Cardiac muscle cell (in vitro differentiated cells and primary cell): ENCODE results near the gene TMED6. TPM values are rescaled to one million over a fixed set of nuclear protein-coding genes. Genes with fewer than 3 reads are reported as not detected.

Experiments
- DNase-seq, 2 donors: peaks; one replicate each; pipeline versions ENCODE4 v3.0.0 to v3.0.0-alpha.2; 2010 to 2017; ENCODE audit warnings: low read depth in 1 of 2, low spot score in 1 of 2
- H3K27ac ChIP-seq: fragments of 200-600 bp; sonication (generic); 2 replicates; pipeline ENCODE4 v1.5.1; 2016
- H3K27me3 ChIP-seq: fragments of 200-600 bp; sonication (generic); 2 replicates; pipeline ENCODE4 v1.6.0; 2016; ENCODE audit warnings: control low read depth
- H3K36me3 ChIP-seq: fragments of 200-600 bp; sonication (generic); 2 replicates; pipeline ENCODE4 v1.5.1; 2016; ENCODE audit warnings: control low read depth
- H3K4me1 ChIP-seq: fragments of 200-600 bp; sonication (generic); 2 replicates; pipeline ENCODE4 v1.8.1; 2017; ENCODE audit warnings: low read depth, mild to moderate bottlenecking, mixed run types
- H3K4me3 ChIP-seq: fragments of 200-600 bp; sonication (generic); 2 replicates; pipeline ENCODE4 v1.5.1; 2016; ENCODE audit warnings: mild to moderate bottlenecking
- H3K9me3 ChIP-seq: fragments of 200-600 bp; sonication (generic); 2 replicates; pipeline ENCODE4 v1.5.1; 2017; ENCODE audit warnings: low read depth, mild to moderate bottlenecking, control low read depth
- polyA plus RNA-seq: library from polyadenylated mRNA; unstranded; fragments of >200 nt; fragmentation: Nextera tagmentation; extraction: Ambion mirVana; gene quantifications from 2 replicates; pipeline ENCODE4 v1.2.1, GENCODE V29; 2016
- total RNA-seq: library from RNA; depleted of rRNA; stranded (reverse); fragments of >200 nt; gene quantifications from 2 replicates; pipeline ENCODE4 v1.2.3, GENCODE V29; 2016
- TF ChIP-seq, protein P1 (sequence below): IDR thresholded peaks from 2 replicates; pipeline ENCODE4 v1.5.1; 2012; ENCODE audit warnings: low read depth, mild to moderate bottlenecking, low read length

TMED6 gene
- total and polyA plus RNA-seq, 2 experiments from 2014 or later: 0.69 to 0.95 TPM

DNA sequence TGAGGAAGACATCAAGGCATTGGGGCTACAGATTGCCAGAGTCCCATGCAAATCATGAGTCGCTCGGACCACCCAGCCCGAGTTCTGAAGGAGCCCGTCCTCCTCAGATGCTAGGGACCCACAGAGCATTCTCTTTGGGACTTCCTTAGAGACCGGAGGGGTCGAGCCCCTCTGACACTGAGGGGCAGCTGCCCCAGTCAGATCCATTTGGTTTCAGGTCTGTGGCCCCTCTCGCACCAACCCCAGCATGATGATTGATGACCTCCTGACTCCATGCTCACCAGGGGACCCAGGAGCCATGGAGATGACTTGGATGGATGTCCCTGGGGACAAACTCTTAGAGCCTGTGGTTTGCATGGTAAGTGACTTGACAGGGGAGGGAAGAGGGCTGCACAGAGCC is 29.2 kb downstream of the TMED6 start:
- Histone ChIP-seq H3K9me3 (no peaks in the 10 kb centered on the region), H3K27me3 (no peaks in the 10 kb centered on the region), H3K4me1 (no peaks in the 10 kb centered on the region), H3K27ac (no peak overlapping the region), H3K36me3 (peaks cover 58% of the 10 kb centered on the region), H3K4me3 (no peak overlapping the region)
- TF ChIP-seq, protein P1, sequence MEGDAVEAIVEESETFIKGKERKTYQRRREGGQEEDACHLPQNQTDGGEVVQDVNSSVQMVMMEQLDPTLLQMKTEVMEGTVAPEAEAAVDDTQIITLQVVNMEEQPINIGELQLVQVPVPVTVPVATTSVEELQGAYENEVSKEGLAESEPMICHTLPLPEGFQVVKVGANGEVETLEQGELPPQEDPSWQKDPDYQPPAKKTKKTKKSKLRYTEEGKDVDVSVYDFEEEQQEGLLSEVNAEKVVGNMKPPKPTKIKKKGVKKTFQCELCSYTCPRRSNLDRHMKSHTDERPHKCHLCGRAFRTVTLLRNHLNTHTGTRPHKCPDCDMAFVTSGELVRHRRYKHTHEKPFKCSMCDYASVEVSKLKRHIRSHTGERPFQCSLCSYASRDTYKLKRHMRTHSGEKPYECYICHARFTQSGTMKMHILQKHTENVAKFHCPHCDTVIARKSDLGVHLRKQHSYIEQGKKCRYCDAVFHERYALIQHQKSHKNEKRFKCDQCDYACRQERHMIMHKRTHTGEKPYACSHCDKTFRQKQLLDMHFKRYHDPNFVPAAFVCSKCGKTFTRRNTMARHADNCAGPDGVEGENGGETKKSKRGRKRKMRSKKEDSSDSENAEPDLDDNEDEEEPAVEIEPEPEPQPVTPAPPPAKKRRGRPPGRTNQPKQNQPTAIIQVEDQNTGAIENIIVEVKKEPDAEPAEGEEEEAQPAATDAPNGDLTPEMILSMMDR: no peak
- DNase-seq: no peak

DNA sequence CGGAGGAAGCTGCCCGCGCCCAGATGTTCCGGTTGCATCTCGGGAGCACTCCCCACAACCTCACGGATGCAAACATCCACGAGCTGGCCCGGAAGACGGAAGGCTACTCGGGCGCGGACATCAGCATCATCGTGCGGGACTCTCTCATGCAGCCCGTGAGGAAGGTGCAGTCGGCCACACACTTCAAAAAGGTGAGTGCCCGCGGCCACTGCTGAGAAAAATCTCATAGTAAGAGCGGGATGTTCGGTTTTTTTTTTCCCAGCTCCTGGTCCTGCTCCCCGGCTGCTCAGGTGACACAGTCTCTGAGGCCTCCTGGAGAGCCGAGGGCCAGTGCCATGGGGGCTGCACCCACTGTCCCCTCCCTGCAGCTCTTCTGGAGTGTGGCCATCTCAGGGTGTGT is 30.5 kb downstream of the TMED6 start:
- Histone ChIP-seq H3K9me3 (no peaks in the 10 kb centered on the region), H3K27me3 (no peaks in the 10 kb centered on the region)

DNA sequence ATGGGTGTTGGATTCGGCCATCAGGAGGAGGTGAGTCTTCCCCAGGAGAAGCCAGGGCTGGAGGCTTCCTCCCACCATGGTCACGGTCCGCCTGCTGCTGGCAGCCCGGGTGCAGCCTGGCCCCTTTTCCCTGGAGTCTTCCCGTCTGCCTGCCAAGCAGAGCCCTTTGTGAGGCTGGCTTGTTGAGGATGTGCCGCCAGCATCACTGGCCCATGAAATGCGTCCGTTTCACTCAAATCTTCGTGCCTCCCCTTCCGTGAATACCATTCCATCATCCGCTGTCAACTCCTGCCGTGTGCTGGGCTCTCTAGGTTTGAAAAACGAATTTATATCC is 30.9 kb downstream of the TMED6 start:
- Histone ChIP-seq H3K9me3 (no peaks in the 10 kb centered on the region), H3K36me3 (peaks cover 67% of the 10 kb centered on the region), H3K4me1 (no peaks in the 10 kb centered on the region), H3K27me3 (no peaks in the 10 kb centered on the region), H3K4me3 (no peak overlapping the region), H3K27ac (no peak overlapping the region)
- TF ChIP-seq, protein P1: no peak
- no peak for DNase-seq

More for the DNA sequence above, 30.5 kb downstream of the TMED6 start:
- no peak for DNase-seq
- peaks cover 66% of the 10 kb centered on the region for H3K36me3 ChIP-seq
- no peak overlapping the region for H3K27ac ChIP-seq
- TF ChIP-seq, protein P1: no peak
- no peaks in the 10 kb centered on the region for H3K4me1 ChIP-seq
- H3K4me3 ChIP-seq: no peak overlapping the region

DNA sequence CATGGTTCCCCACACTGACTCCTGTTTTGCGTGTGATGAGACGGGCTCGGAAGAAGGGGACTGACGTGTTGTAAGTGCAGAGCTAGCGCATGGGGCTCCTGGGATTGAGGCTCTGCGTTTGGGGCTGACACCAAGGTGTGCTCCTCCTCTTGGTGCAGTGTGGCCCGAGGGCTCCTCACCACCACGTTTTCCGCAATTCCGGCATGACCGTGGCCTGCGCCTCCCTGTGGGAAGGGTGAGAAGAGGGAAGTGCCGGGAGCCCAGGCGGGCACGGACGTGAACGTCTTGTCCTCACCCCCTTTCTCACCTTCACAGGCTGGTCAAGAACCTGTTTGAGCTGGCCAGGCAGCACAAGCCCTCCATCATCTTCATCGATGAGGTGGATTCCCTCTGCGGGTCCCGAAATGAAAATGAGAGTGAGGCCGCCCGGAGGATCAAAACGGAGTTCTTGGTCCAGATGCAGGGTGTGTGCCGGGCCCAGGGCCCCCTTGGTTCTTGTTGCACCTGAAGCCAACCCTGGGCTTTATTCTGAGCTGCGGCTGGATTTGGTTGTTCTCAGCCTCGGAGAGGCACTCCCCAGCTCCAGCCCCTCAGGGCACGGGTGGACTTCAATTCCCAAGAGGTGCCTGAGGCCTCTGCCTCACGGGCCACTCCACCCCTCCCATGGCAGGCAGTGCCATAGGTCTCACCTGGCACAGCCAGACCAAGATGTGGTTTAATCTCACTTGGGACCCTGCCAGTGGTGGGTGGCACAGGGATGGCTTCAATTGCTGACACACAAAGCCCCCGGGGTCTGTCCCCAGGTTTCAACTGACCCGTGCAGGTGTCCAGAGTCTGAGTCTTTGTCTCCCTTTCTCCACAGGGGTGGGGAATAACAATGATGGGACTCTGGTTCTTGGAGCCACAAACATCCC is 31.5 kb downstream of the TMED6 start:
- H3K27me3 ChIP-seq: no peaks in the 10 kb centered on the region
- peaks cover 62% of the 10 kb centered on the region for H3K36me3 ChIP-seq
- H3K9me3 ChIP-seq: no peaks in the 10 kb centered on the region
- no peak for DNase-seq
- H3K4me3 ChIP-seq: no peak overlapping the region
- no peak overlapping the region for H3K27ac ChIP-seq
- TF ChIP-seq, protein P1: no peak
- no peaks in the 10 kb centered on the region for H3K4me1 ChIP-seq

DNA sequence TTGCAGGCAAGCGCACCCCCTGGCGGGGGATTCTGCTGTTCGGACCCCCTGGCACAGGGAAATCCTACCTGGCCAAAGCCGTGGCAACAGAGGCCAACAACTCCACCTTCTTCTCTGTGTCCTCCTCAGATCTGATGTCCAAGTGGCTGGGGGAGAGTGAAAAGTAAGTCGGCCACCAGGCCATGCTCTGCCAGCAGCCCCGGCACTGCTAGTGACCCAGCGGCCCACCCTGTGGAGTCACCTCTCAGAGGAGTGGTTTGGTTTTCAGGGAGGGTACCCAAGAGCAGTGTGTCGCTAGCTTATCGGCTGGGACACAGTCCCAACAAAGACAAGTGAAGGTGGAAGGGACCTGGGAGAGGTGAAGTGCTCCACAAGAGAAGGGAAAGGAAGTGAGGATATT is 32.2 kb downstream of the TMED6 start:
- Histone ChIP-seq H3K9me3 (no peaks in the 10 kb centered on the region), H3K4me3 (no peak overlapping the region), H3K27ac (no peak overlapping the region), H3K27me3 (no peaks in the 10 kb centered on the region), H3K36me3 (peaks cover 61% of the 10 kb centered on the region), H3K4me1 (no peaks in the 10 kb centered on the region)
- TF ChIP-seq, protein P1: no peak
- DNase-seq: no peak
